Ishikawa (cell line): ENCODE results near the gene IL36B.

Experiments
- CEBPB ChIP-seq: IDR thresholded peaks from 2 replicates; pipeline ENCODE4 v1.6.1; 2012
- CREB1 ChIP-seq: IDR thresholded peaks from 2 replicates; pipeline ENCODE4 v1.6.1; 2012; ENCODE audit warnings: low read depth
- EGR1 ChIP-seq: IDR thresholded peaks from 2 replicates; pipeline ENCODE4 v1.6.1; 2012
- EP300 ChIP-seq: IDR thresholded peaks from 2 replicates; pipeline ENCODE4 v1.6.1; 2012; ENCODE audit warnings: borderline replicate concordance
- FOXM1 ChIP-seq: IDR thresholded peaks from 2 replicates; pipeline ENCODE4 v1.6.1; 2012; ENCODE audit warnings: low read depth, borderline replicate concordance
- MAX ChIP-seq: IDR thresholded peaks from 2 replicates; pipeline ENCODE4 v1.6.1; 2012
- NFIC ChIP-seq: IDR thresholded peaks from 2 replicates; pipeline ENCODE4 v1.6.1; 2012
- RAD21 ChIP-seq: IDR thresholded peaks from 2 replicates; pipeline ENCODE4 v1.6.1; 2012; ENCODE audit warnings: low read depth
- REST ChIP-seq: IDR thresholded peaks from 2 replicates; pipeline ENCODE4 v1.6.1; 2012; ENCODE audit warnings: low read depth, mild to moderate bottlenecking
- TAF1 ChIP-seq: IDR thresholded peaks from 2 replicates; pipeline ENCODE4 v1.6.1; 2012; ENCODE audit warnings: low read depth, mild to moderate bottlenecking
- TCF12 ChIP-seq: IDR thresholded peaks from 2 replicates; pipeline ENCODE4 v1.6.1; 2012; ENCODE audit warnings: low read depth
- TEAD4 ChIP-seq: IDR thresholded peaks from 2 replicates; pipeline ENCODE4 v1.6.1; 2012
- USF1 ChIP-seq: IDR thresholded peaks from 2 replicates; pipeline ENCODE4 v1.6.1; 2012
- YY1 ChIP-seq: IDR thresholded peaks from 2 replicates; pipeline ENCODE4 v1.6.1; 2012; ENCODE audit warnings: low read depth
- ZBTB7A ChIP-seq: IDR thresholded peaks from 2 replicates; pipeline ENCODE4 v1.6.1; 2012; ENCODE audit warnings: low read depth

IL36B gene

GRCh38 chr2:113058998-113059960 is 6.6 kb upstream of the IL36B start, which contains the start of gene IL36RN:
Gene IL36RN, plus strand, starts transcription at chr2:113059198. Its CDS starts 241 bp downstream, at chr2:113059439.
- TF ChIP-seq TCF12 (no peak), NFIC (no peak), FOXM1 (no peak), EP300 (no peak), REST (no peak), RAD21 (no peak), YY1 (no peak), EGR1 (no peak), CREB1 (no peak), TAF1 (no peak), TEAD4 (no peak), MAX (no peak), CEBPB (no peak)

- TF ChIP-seq FOXM1, result no peak
- no peak for TF ChIP-seq CEBPB
- TF ChIP-seq ZBTB7A, result no peak
- no peak for TF ChIP-seq TEAD4
- no peak for TF ChIP-seq CREB1
- TF ChIP-seq RAD21, result no peak
- no peak for TF ChIP-seq TCF12
- TF ChIP-seq YY1, result no peak
- no peak for TF ChIP-seq NFIC
- TF ChIP-seq USF1, result no peak
- TF ChIP-seq MAX, result no peak
- TF ChIP-seq TAF1, result no peak
- TF ChIP-seq EGR1, result no peak
Measured at GRCh38 chr2:113058411-113058994, 5.8 kb upstream of the IL36B start.

- TF ChIP-seq EP300 (no peak), RAD21 (no peak), YY1 (no peak), MAX (no peak), REST (no peak), CEBPB (no peak), TAF1 (no peak), FOXM1 (no peak)
Measured at GRCh38 chr2:113057117-113057516, 4.5 kb upstream of the IL36B start.

- TF ChIP-seq NFIC (no peak), TAF1 (no peak), MAX (no peak), RAD21 (no peak), TEAD4 (no peak), CREB1 (no peak), EP300 (no peak), ZBTB7A (no peak), FOXM1 (no peak), REST (no peak), EGR1 (no peak), CEBPB (no peak)
Measured at GRCh38 chr2:113056521-113056920, 3.9 kb upstream of the IL36B start.
